ENCODE results near the gene NOL8.

Gene NOL8

GRCh38 chr9:92291577-92291976 is 33.6 kb downstream of the NOL8 start:
- TF ChIP-seq, protein P1, sequence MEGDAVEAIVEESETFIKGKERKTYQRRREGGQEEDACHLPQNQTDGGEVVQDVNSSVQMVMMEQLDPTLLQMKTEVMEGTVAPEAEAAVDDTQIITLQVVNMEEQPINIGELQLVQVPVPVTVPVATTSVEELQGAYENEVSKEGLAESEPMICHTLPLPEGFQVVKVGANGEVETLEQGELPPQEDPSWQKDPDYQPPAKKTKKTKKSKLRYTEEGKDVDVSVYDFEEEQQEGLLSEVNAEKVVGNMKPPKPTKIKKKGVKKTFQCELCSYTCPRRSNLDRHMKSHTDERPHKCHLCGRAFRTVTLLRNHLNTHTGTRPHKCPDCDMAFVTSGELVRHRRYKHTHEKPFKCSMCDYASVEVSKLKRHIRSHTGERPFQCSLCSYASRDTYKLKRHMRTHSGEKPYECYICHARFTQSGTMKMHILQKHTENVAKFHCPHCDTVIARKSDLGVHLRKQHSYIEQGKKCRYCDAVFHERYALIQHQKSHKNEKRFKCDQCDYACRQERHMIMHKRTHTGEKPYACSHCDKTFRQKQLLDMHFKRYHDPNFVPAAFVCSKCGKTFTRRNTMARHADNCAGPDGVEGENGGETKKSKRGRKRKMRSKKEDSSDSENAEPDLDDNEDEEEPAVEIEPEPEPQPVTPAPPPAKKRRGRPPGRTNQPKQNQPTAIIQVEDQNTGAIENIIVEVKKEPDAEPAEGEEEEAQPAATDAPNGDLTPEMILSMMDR (IDR thresholded peaks at IDR 0.05): no peak

DNA sequence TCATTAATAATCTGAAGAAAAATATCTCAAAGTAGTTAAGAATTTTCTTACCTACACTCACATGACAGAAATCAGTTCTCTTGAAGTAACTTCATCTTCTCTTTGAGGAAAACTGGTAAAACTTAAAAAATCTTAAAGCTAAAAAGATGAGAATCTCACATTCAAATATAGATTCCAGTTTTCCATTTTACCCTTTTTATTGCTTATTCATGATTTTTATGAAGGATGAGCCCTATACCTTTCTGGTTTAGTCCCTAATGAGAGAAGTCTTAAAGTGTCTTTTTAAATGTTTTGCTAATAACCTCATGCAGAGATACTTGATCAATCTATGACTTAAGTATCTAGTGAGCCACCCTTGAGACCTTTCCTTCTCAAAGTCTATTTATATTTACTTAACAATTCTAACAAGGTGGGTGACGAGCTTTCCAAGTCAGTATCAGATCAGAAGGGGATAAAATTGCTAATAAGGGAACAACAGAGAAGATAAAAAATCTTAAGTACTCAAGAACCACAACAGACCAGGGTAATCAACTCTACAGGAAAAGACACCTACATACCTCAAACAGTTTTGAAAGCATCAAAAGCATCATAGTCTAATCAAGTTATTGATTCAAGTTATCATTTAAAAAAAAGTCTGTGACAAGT is 34.2 kb downstream of the NOL8 start:
- no peak overlapping the region for H3K4me3 ChIP-seq
- no peak overlapping the region for H3K27ac ChIP-seq
- TF ChIP-seq, protein P1 (IDR thresholded peaks at IDR 0.05): no peak
- no peak for DNase-seq (ENCODE audit: low spot score)

More at GRCh38 chr9:92291577-92291976, 33.6 kb downstream of the NOL8 start:
- Histone ChIP-seq H3K4me3 (no peak overlapping the region), H3K27ac (no peak overlapping the region)
- DNase-seq (ENCODE audit: low spot score): no peak

GRCh38 chr9:92289708-92290390 is 35.3 kb downstream of the NOL8 start:
- Histone ChIP-seq H3K27ac (no peak overlapping the region), H3K4me3 (no peak overlapping the region)
- DNase-seq (ENCODE audit: low spot score): no peak
- TF ChIP-seq, protein P1 (IDR thresholded peaks at IDR 0.05): no peak

DNA sequence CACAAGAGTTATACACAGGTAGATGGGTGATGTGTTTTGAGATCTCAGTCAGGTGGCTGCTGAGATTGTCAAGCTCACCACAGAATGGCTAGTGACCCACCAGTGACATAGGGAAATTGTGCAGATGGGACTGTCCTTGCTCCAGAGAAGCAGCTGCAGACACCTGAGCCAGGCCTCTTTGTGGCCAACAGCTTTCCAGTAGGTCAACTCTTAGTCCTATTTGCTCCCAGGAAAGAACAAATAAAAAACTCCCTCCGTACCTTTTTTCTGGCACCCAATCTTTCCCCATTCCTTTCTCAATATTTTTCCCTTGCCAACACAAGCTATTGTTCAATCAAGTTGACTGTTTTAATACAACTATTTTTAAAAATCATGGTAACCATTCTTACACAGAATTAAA is 45.8 kb downstream of the NOL8 start:
- DNase-seq (ENCODE audit: low spot score): no peak
- TF ChIP-seq, protein P1 (IDR thresholded peaks at IDR 0.05): no peak
- Histone ChIP-seq H3K4me3 (no peak overlapping the region), H3K27ac (no peak overlapping the region)

DNA sequence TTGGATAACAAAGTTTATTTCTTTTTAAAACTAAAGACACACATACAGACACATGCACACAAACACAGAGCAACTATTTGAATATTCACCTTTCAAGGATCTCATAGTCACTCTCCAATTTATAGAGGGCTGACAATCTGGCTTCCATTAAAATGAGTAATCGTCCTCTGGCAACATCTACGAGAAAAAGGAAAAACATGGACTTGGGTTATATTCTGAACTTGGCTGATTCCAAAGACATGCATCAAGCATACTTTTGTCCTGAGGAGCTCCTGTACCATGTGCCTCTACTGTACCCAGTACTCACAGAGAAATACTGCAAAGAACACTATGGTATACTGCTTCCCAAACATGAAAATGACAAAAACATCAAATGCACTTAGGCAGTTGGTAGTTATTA is 47.0 kb downstream of the NOL8 start:
- TF ChIP-seq, protein P1 (IDR thresholded peaks at IDR 0.05): no peak
- DNase-seq (ENCODE audit: low spot score): no peak
- Histone ChIP-seq H3K4me3 (no peak overlapping the region), H3K27ac (no peak overlapping the region)

- H3K4me3 ChIP-seq: no peak overlapping the region
- H3K27ac ChIP-seq: no peak overlapping the region
- no peak for DNase-seq (ENCODE audit: low spot score)
- TF ChIP-seq, protein P1 (IDR thresholded peaks at IDR 0.05): no peak
Observed at GRCh38 chr9:92276331-92277032, 48.7 kb downstream of the NOL8 start.

Data from coronary artery (tissue), 2 donors.